CD4-positive, alpha-beta T cell (primary cell): ENCODE results near the gene EIF4H. TPM values are rescaled to one million over a fixed set of nuclear protein-coding genes. Genes with fewer than 3 reads are reported as not detected.
A peak's percentile ranks its signal among the peaks of the same experiment; 100 is the strongest.

Experiments
- ATAC-seq: fragments of 200-7000 bp; cut with Tn5 transposase; one replicate; pipeline ENCODE4 v1.10.0; 2022; ENCODE audit warnings: mild to moderate bottlenecking; ENCODE audit not compliant: poor library complexity
- CTCF ChIA-PET: fragments of 350-600 bp; sonication (Branson Sonifier 250); formaldehyde crosslinking; loops from one replicate; lab custom pipeline; 2021; ENCODE audit warnings: antibody characterized with exemption, inconsistent platforms; lab: Charles Lee
- POLR2A ChIA-PET: fragments of 350-600 bp; sonication (Branson Sonifier 250); formaldehyde crosslinking; loops from one replicate; lab custom pipeline; 2021; ENCODE audit warnings: antibody characterized with exemption, inconsistent platforms; lab: Charles Lee
- DNase-seq, 14 experiments: peaks; one replicate each; pipeline ENCODE4 v3.0.0-alpha.2; 2013 to 2020; ENCODE audit warnings: mixed read lengths in 2 of 14
- H3K27ac ChIP-seq, 2 donors: one replicate each; pipeline versions ENCODE4 v1.5.1 to v1.7.0; 2013; ENCODE audit warnings: low read length in 2 of 2, low read depth in 1 of 2, mild to moderate bottlenecking in 1 of 2
- H3K27me3 ChIP-seq, 2 experiments: 1 replicate in 1 of 2; 2 replicates in 1 of 2; pipeline versions ENCODE4 v1.6.1 to v1.7.0; 2013; ENCODE audit warnings: low read length in 2 of 2, control low read depth in 1 of 2, mild to moderate bottlenecking in 1 of 2, moderate library complexity in 1 of 2; ENCODE audit not compliant: insufficient read depth in 2 of 2, control insufficient read depth in 1 of 2
- H3K36me3 ChIP-seq: one replicate; pipeline ENCODE4 v1.6.1; 2013; ENCODE audit warnings: low read length, control low read depth; ENCODE audit not compliant: insufficient read depth
- H3K4me1 ChIP-seq: one replicate; pipeline ENCODE4 v1.6.1; 2013; ENCODE audit warnings: low read length, control low read depth; ENCODE audit not compliant: insufficient read depth
- H3K4me3 ChIP-seq: one replicate; pipeline ENCODE4 v1.5.1; 2013; ENCODE audit warnings: mild to moderate bottlenecking, low read length, moderate library complexity
- H3K9me3 ChIP-seq, 2 experiments: 1 replicate in 1 of 2; 2 replicates in 1 of 2; pipeline versions ENCODE4 v1.6.1 to v1.7.0; 2013; ENCODE audit warnings: low read length in 2 of 2, mild to moderate bottlenecking in 2 of 2, control low read depth in 1 of 2, moderate library complexity in 1 of 2; ENCODE audit not compliant: control insufficient read depth in 1 of 2, insufficient read depth in 1 of 2
- H3K27ac Mint-ChIP-seq: one replicate; pipeline ENCODE4 v1.8.0; 2020; ENCODE audit warnings: mixed read lengths
- H3K27me3 Mint-ChIP-seq: one replicate; pipeline ENCODE4 v1.8.0; 2021; ENCODE audit warnings: mixed read lengths
- H3K36me3 Mint-ChIP-seq: one replicate; pipeline ENCODE4 v1.8.0; 2021; ENCODE audit warnings: low read depth, mixed read lengths
- H3K4me1 Mint-ChIP-seq: one replicate; pipeline ENCODE4 v1.8.0; 2021; ENCODE audit warnings: low read depth, mixed read lengths
- H3K4me3 Mint-ChIP-seq: one replicate; pipeline ENCODE4 v1.8.0; 2020; ENCODE audit warnings: mild to moderate bottlenecking, mixed read lengths
- H3K9me3 Mint-ChIP-seq: one replicate; pipeline ENCODE4 v1.8.0; 2020; ENCODE audit warnings: mixed read lengths
- CTCF ChIP-seq: fragments of 200-600 bp; IDR thresholded peaks from one replicate; pipeline ENCODE4 v1.8.0; 2022; ENCODE audit warnings: antibody characterized with exemption, mild to moderate bottlenecking
- intact Hi-C, 2 experiments: fragments of 100-400 bp; cut with DNase I in 1 of 2; cut with micrococcal nuclease in 1 of 2; formaldehyde crosslinking; loops; one replicate each; pipeline versions ENCODE4 v1.15.1 to v1.9.0; 2023 to 2025; cut with DNase I, micrococcal nuclease
- total RNA-seq, 174 experiments: library from RNA in 2 of 174; stranded (reverse) in 2 of 174; gene quantifications; one replicate each; pipeline ENCODE4 v1.2.3 and lab custom pipeline; 2021 to 2026

The EIF4H gene
- total RNA-seq, 2 experiments from 2014 or later, result 311 to 316 TPM

DNA sequence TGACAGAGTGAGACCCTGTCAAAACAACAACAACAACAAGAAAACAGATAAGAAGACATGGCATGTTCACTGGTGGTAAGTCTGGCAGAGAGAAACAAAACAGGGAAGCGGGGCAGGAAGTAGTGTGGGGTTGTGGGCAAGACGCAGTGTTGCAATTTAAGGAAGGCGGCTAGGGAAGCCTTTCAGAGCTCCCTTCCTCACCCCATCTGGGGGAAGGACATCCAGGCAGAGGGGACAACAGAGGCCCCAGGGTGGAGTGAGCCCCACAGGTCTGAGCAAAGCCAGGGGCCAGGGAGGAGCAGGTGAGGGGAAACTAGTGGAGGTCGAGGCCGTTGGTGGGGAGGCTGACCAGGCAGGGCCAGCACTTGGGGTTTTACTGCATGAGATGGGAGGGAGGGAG is 52.5 kb downstream of the EIF4H start:
- Mint-ChIP-seq H3K27ac (no peak overlapping the region), H3K27me3 (no peaks in the 10 kb centered on the region), H3K4me1 (no peaks in the 10 kb centered on the region), H3K36me3 (peaks cover 34% of the 10 kb centered on the region), H3K9me3 (no peaks in the 10 kb centered on the region), H3K4me3 (no peak overlapping the region)
- DNase-seq (peak in 1 of 14 experiments; percentile 38), ATAC-seq (no peak)
- no peak for TF ChIP-seq CTCF
- Histone ChIP-seq H3K27ac (no peak overlapping the region), H3K9me3 (no peaks in the 10 kb centered on the region), H3K4me3 (no peak overlapping the region), H3K27me3 (no peaks in the 10 kb centered on the region), H3K36me3 (peaks cover 10% of the 10 kb centered on the region), H3K4me1 (peaks cover 6% of the 10 kb centered on the region)
- ChIA-PET POLR2A (no interaction called here), CTCF (no interaction called here)
- intact Hi-C loops, result no loop called here

DNA sequence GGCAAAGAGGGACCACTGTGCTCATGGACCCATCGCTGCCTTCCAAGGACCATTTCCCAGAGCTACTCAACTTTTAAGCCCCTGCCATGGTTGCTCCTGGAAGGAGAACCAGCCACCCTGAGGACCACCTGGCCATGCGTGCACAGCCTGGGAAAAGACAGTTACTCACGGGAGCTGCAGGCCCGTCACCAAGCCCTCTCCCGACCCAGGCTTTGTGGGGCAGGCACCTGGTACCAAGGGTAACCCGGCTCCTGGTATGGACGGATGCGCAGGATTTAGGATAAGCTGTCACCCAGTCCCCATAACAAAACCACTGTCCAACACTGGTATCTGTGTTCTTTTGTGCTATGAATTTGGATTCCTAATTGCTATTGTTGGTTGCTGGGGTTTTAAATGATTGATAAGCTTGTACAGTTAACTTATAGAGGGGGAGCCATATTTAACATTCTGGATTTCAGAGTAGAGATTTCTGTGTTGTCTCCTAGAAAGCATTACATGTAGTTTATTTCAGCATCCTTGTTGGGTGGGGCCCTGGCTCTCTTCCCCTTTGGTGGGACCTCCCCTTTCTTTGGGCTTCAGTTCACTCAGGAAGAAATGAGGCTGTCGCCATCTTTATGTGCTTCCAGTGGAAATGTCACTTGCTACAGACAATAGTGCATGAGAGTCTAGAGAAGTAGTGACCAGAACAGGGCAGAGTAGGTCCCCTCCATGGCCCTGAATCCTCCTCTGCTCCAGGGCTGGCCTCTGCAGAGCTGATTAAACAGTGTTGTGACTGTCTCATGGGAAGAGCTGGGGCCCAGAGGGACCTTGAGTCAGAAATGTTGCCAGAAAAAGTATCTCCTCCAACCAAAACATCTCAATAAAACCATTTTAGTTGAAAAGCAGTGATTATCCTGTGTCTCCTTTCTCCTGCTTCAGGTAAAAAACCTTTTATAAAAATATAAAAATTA is 55.1 kb downstream of the EIF4H start:
- Histone ChIP-seq H3K36me3 (peaks cover 17% of the 10 kb centered on the region), H3K4me1 (peaks cover 6% of the 10 kb centered on the region), H3K27ac (no peak overlapping the region), H3K27me3 (no peaks in the 10 kb centered on the region), H3K9me3 (no peaks in the 10 kb centered on the region), H3K4me3 (no peak overlapping the region)
- ATAC-seq (no peak), DNase-seq (no peak)
- H3K27ac Mint-ChIP-seq, result no peak overlapping the region
- intact Hi-C loops, result no loop called here
- ChIA-PET POLR2A (no interaction called here), CTCF (no interaction called here)
- H3K27me3 Mint-ChIP-seq, result no peaks in the 10 kb centered on the region
- H3K4me3 Mint-ChIP-seq, result no peak overlapping the region
- H3K36me3 Mint-ChIP-seq, result peaks cover 34% of the 10 kb centered on the region
- TF ChIP-seq CTCF, result no peak
- no peaks in the 10 kb centered on the region for H3K4me1 Mint-ChIP-seq
- no peaks in the 10 kb centered on the region for H3K9me3 Mint-ChIP-seq

GRCh38 chr7:74230446-74231231 is 56.5 kb downstream of the EIF4H start:
- Mint-ChIP-seq H3K27me3 (no peaks in the 10 kb centered on the region), H3K9me3 (no peaks in the 10 kb centered on the region), H3K36me3 (peaks cover 47% of the 10 kb centered on the region), H3K4me1 (no peaks in the 10 kb centered on the region), H3K4me3 (no peak overlapping the region), H3K27ac (no peak overlapping the region)
- H3K4me3 ChIP-seq, result no peak overlapping the region
- DNase-seq (peak in 2 of 14 experiments; percentile 28 to 41), ATAC-seq (no peak)
- TF ChIP-seq CTCF, result no peak
- no peak overlapping the region for H3K27ac ChIP-seq
- POLR2A ChIA-PET, result no interaction called here
- intact Hi-C loops, result no loop called here
- CTCF ChIA-PET, result interaction anchor here (0.6 to 0.8 kb wide), 2 partner anchors 24 to 1967 kb away, joined by 3 read pairs; no protein-coding TSS in a partner anchor
- H3K4me1 ChIP-seq, result peaks cover 6% of the 10 kb centered on the region
- H3K27me3 ChIP-seq, result no peaks in the 10 kb centered on the region
- H3K9me3 ChIP-seq, result no peaks in the 10 kb centered on the region
- H3K36me3 ChIP-seq, result peaks cover 21% of the 10 kb centered on the region
